Measurements from ENCODE around the gene BRMS1. TPM values are rescaled to one million over a fixed set of nuclear protein-coding genes. Genes with fewer than 3 reads are reported as not detected.
"Not testable (repeated sequence)": the region's sequence is repeated elsewhere in the genome, so short reads cannot be mapped to it uniquely, and the experiment has no call there.

BRMS1 gene
- total and polyA plus RNA-seq, 2 donors from 2014 or later: 32.8 to 69.7 TPM

- H3K27ac ChIP-seq (ENCODE audit: low read depth in 2 of 2, low read length in 2 of 2): no peak overlapping the region
- no peaks in the 10 kb centered on the region for H3K36me3 ChIP-seq (ENCODE audit: control insufficient read depth in 2 of 3, insufficient read depth in 3 of 3, low read length in 3 of 3)
- TF ChIP-seq CTCF (IDR thresholded peaks at IDR 0.05; ENCODE audit: borderline replicate concordance, extremely low read depth, insufficient read depth): no peak
- intact Hi-C loops (cut with DNase I): no loop called here
- H3K4me3 ChIP-seq (ENCODE audit: low read length in 3 of 3): no peak overlapping the region
- no peaks in the 10 kb centered on the region for H3K4me1 ChIP-seq (ENCODE audit: control insufficient read depth in 2 of 3, insufficient read depth in 2 of 3, low read depth in 1 of 3, low read length in 3 of 3)
- H3K9me3 ChIP-seq (ENCODE audit: control insufficient read depth in 2 of 3, insufficient read depth in 1 of 3, low read length in 3 of 3): no peaks in the 10 kb centered on the region
- DNase-seq (no peak), FAIRE-seq (no peak)
- H3K27me3 ChIP-seq (ENCODE audit: control insufficient read depth, insufficient read depth, low read length): no peaks in the 10 kb centered on the region
- no peak overlapping the region for H3K9ac ChIP-seq (ENCODE audit: low read length in 3 of 3)
Observed at GRCh38 chr11:66360406-66361073, 15.6 kb upstream of the BRMS1 start.

GRCh38 chr11:66359662-66360087 lies 14.8 kb upstream of the BRMS1 start:
- FAIRE-seq: no peak

GRCh38 chr11:66350560-66351235 lies 5.8 kb upstream of the BRMS1 start:
- H3K9me3 ChIP-seq (ENCODE audit: control insufficient read depth in 2 of 3, insufficient read depth in 1 of 3, low read length in 3 of 3); H3K27ac ChIP-seq (ENCODE audit: low read depth in 2 of 2, low read length in 2 of 2); DNase-seq; H3K9ac ChIP-seq (ENCODE audit: low read length in 3 of 3); FAIRE-seq; H3K36me3 ChIP-seq (ENCODE audit: control insufficient read depth in 2 of 3, insufficient read depth in 3 of 3, low read length in 3 of 3); H3K4me3 ChIP-seq (ENCODE audit: low read length in 3 of 3); intact Hi-C loops (cut with DNase I); H3K27me3 ChIP-seq (ENCODE audit: control insufficient read depth, insufficient read depth, low read length): not testable (repeated sequence)
- H3K4me1 ChIP-seq (ENCODE audit: control insufficient read depth in 2 of 3, insufficient read depth in 2 of 3, low read depth in 1 of 3, low read length in 3 of 3): peaks cover 0 to 14% (median 10%) of the 10 kb centered on the region in 3 donors

More at GRCh38 chr11:66359662-66360087, 14.8 kb upstream of the BRMS1 start:
- Histone ChIP-seq H3K36me3 (ENCODE audit: control insufficient read depth in 2 of 3, insufficient read depth in 3 of 3, low read length in 3 of 3) (no peaks in the 10 kb centered on the region), H3K9ac (ENCODE audit: low read length in 3 of 3) (no peak overlapping the region), H3K4me3 (ENCODE audit: low read length in 3 of 3) (no peak overlapping the region), H3K27me3 (ENCODE audit: control insufficient read depth, insufficient read depth, low read length) (no peaks in the 10 kb centered on the region), H3K9me3 (ENCODE audit: control insufficient read depth in 2 of 3, insufficient read depth in 1 of 3, low read length in 3 of 3) (no peaks in the 10 kb centered on the region), H3K27ac (ENCODE audit: low read depth in 2 of 2, low read length in 2 of 2) (no peak overlapping the region), H3K4me1 (ENCODE audit: control insufficient read depth in 2 of 3, insufficient read depth in 2 of 3, low read depth in 1 of 3, low read length in 3 of 3) (no peaks in the 10 kb centered on the region)
- TF ChIP-seq CTCF (IDR thresholded peaks at IDR 0.05; ENCODE audit: borderline replicate concordance, extremely low read depth, insufficient read depth): no peak
- intact Hi-C loops (cut with DNase I): no loop called here
- no peak for DNase-seq

- Histone ChIP-seq H3K36me3 (ENCODE audit: control insufficient read depth in 2 of 3, insufficient read depth in 3 of 3, low read length in 3 of 3) (no peaks in the 10 kb centered on the region), H3K9me3 (ENCODE audit: control insufficient read depth in 2 of 3, insufficient read depth in 1 of 3, low read length in 3 of 3) (no peaks in the 10 kb centered on the region), H3K4me3 (ENCODE audit: low read length in 3 of 3) (no peak overlapping the region), H3K4me1 (ENCODE audit: control insufficient read depth in 2 of 3, insufficient read depth in 2 of 3, low read depth in 1 of 3, low read length in 3 of 3) (peaks cover 0 to 22% (median 18%) of the 10 kb centered on the region in 3 donors), H3K27me3 (ENCODE audit: control insufficient read depth, insufficient read depth, low read length) (no peaks in the 10 kb centered on the region), H3K9ac (ENCODE audit: low read length in 3 of 3) (no peak overlapping the region), H3K27ac (ENCODE audit: low read depth in 2 of 2, low read length in 2 of 2) (no peak overlapping the region)
- intact Hi-C loops (cut with DNase I): no loop called here
- TF ChIP-seq CTCF (IDR thresholded peaks at IDR 0.05; ENCODE audit: borderline replicate concordance, extremely low read depth, insufficient read depth): no peak
- FAIRE-seq (no peak), DNase-seq (no peak)
Observed at GRCh38 chr11:66349084-66349386, 4.1 kb upstream of the BRMS1 start.

All from kidney (tissue), 14 donors.